ENCODE data around the gene CASK.

DNA sequence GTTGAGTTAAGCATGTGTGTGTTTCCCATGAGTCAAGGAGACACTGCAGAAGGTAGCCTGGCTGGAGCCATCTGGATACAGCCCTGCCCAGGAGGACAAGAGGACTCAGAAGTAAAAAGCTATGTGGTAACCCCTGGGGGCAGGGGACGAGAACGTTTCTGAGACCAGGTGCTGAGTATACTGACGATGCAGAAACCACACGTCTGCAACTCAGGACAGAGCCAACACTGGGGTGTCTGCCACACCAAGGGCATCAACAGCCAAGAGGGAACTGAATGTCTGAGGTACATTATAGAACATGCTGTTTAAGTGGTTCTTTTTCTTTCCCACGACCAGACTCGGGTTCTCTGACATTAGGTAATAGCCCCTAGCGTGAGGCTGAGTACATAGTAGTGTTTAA lies 328.7 kb downstream of the CASK start:
- TF ChIP-seq TAF1 (IDR thresholded peaks at IDR 0.05; ENCODE audit: borderline replicate concordance, low read depth, low read length) (no peak), POLR2A (IDR thresholded peaks at IDR 0.05; ENCODE audit: low read depth, low read length) (no peak)
